ENCODE measurements around the gene MLKL. TPM values are rescaled to one million over a fixed set of nuclear protein-coding genes. Genes with fewer than 3 reads are reported as not detected.

Gene MLKL
- 10 to 100 TPM; 25.6 to 35.6 TPM for total RNA-seq

DNA sequence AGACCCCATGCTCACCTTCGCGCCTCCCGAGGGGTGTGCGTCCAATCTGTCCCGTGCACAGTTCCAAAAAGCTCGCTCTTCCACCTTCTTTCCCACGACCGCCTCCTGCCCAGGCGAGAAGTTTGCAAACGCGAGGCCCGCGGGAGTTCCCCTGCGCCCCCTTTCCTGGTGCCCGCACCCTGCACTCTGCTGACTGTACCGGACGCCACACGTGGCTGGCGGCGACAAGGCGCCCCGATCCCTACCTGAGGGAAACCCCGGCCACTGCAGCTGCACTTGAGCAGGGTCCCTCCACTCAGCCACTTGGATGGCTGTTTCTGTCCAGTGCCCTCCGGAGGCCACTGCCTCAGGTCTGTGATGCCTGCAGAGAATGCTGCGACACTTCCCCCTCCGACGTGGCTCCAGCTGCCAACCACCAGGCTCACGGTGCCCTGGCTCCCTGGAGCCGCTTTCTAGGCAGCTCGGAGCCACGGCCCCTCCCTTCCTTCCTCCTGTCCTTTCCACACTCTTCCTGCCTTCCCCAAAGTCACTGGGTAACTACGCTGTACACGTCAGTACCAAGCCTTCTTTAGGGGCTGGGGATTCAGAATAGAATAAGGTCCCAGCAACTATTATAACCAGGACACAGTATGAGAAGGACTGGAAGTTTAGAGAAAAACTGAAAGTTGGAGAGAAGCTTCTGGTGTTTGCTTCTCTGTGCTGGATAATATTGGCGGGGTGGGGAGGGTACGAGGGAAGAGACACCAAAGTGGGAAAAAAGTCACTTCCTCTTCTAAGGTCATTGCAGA is at the start of gene MLKL:
TSS of gene MLKL (minus strand) at position 425 of the 788 bp plus-strand sequence. CDS start 5,105 bp downstream, outside the sequence.
- H3K9me3 Mint-ChIP-seq, result no peaks in the 10 kb centered on the region
- H3K27ac Mint-ChIP-seq, result peak within 1 kb of the TSS; percentile 97

DNA sequence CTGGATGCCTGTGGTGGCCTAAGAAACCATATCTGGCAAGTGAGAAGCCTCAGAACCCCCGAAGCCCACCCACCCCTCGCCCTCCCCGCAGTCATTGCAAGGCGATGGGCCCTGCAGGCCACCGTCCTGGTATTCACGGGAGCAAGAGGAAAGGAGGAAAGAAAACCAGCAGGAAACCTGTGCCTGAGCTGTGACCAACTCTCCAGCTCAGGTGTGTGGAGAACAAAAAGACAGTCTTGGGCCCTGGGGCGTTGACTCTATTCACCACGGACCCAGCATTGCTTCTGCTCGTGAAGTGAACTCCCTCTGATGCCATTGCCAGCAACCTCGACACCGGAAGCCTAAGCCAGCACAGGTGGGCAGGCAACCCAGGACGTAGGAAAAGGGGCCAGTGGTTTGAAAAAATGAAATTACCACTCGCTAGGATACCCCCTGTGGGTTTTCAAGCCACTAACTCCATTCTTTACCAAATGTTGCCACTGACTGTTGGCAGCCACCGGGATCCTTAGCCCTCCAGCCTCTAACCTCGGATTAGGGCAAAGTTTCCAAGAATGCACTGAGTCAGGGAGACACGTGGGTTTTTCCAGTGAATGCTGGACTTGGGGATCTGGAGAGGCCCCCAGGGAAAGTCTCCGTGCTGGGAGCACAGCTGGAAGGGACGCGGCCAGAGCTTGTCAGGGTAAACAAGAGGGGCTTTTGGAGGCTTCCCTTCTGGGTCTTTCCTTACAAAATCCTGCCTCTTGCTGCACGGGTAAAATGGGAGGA is 48.8 kb upstream of the MLKL start:
- Mint-ChIP-seq H3K36me3 (ENCODE audit: low read depth) (no peaks in the 10 kb centered on the region), H3K9me3 (no peaks in the 10 kb centered on the region), H3K4me3 (no peak overlapping the region), H3K27me3 (peaks cover 18% of the 10 kb centered on the region), H3K4me1 (no peaks in the 10 kb centered on the region), H3K27ac (no peak overlapping the region)
- ATAC-seq (replicated peaks), result no peak

More for the DNA sequence above, at the start of gene MLKL:
- peak within 1 kb of the TSS; percentile 96 for H3K4me3 Mint-ChIP-seq
- H3K4me1 Mint-ChIP-seq, result peaks cover 32% of the 10 kb centered on the region
- H3K36me3 Mint-ChIP-seq (ENCODE audit: low read depth), result peaks cover 32% of the 10 kb centered on the region
- no peaks in the 10 kb centered on the region for H3K27me3 Mint-ChIP-seq
- ATAC-seq (replicated peaks), result peak; percentile 66

DNA sequence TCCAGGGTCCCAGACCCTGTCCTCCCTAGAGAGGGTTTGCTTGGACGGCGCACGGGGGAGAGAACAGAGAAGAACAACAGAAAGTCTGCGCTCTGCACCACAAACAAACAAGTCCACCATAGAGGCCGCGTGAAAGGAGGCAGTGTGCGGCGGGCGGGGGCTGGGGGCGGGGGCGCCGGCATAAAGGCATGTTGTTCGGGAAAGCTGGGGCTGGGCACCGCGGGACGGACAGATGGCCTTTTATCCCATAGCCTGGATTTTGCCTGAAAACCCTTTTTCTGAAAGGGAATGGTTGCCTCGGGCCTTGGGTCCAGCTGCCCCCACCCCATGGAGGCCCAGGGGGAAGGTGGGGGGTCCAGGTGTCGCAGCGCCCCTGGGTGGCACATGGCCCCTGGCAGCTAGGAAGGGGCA is 48.0 kb upstream of the MLKL start:
- Mint-ChIP-seq H3K36me3 (ENCODE audit: low read depth) (no peaks in the 10 kb centered on the region), H3K27ac (no peak overlapping the region), H3K27me3 (peaks cover 15% of the 10 kb centered on the region), H3K4me3 (no peak overlapping the region), H3K9me3 (no peaks in the 10 kb centered on the region), H3K4me1 (no peaks in the 10 kb centered on the region)
- no peak for ATAC-seq (replicated peaks)

- H3K27me3 Mint-ChIP-seq, result peaks cover 11% of the 10 kb centered on the region
- H3K9me3 Mint-ChIP-seq, result no peaks in the 10 kb centered on the region
- H3K4me3 Mint-ChIP-seq, result no peak overlapping the region
- no peak overlapping the region for H3K27ac Mint-ChIP-seq
- no peak for ATAC-seq (replicated peaks)
- no peaks in the 10 kb centered on the region for H3K4me1 Mint-ChIP-seq
- H3K36me3 Mint-ChIP-seq (ENCODE audit: low read depth), result no peaks in the 10 kb centered on the region
These were observed 47.3 kb upstream of the MLKL start for GRCh38 chr16:74747716-74748615.

GRCh38 chr16:74745926-74746325 is 45.3 kb upstream of the MLKL start:
- H3K4me3 Mint-ChIP-seq, result no peak overlapping the region
- no peaks in the 10 kb centered on the region for H3K9me3 Mint-ChIP-seq
- ATAC-seq (replicated peaks), result no peak
- no peaks in the 10 kb centered on the region for H3K4me1 Mint-ChIP-seq
- no peaks in the 10 kb centered on the region for H3K36me3 Mint-ChIP-seq (ENCODE audit: low read depth)
- H3K27ac Mint-ChIP-seq, result no peak overlapping the region
- no peaks in the 10 kb centered on the region for H3K27me3 Mint-ChIP-seq

- no peak overlapping the region for H3K4me3 Mint-ChIP-seq
These were observed 44.5 kb upstream of the MLKL start for GRCh38 chr16:74745109-74745615.

GRCh38 chr16:74744566-74744965 is 43.9 kb upstream of the MLKL start:
- no peak for ATAC-seq (replicated peaks)
- H3K36me3 Mint-ChIP-seq (ENCODE audit: low read depth), result no peaks in the 10 kb centered on the region
- H3K9me3 Mint-ChIP-seq, result no peaks in the 10 kb centered on the region
- peaks cover 4% of the 10 kb centered on the region for H3K27me3 Mint-ChIP-seq
- H3K4me3 Mint-ChIP-seq, result no peak overlapping the region
- no peak overlapping the region for H3K27ac Mint-ChIP-seq
- no peaks in the 10 kb centered on the region for H3K4me1 Mint-ChIP-seq

More at GRCh38 chr16:74745109-74745615, 44.5 kb upstream of the MLKL start:
- no peak for ATAC-seq (replicated peaks)
- H3K36me3 Mint-ChIP-seq (ENCODE audit: low read depth), result no peaks in the 10 kb centered on the region
- no peaks in the 10 kb centered on the region for H3K4me1 Mint-ChIP-seq
- H3K9me3 Mint-ChIP-seq, result no peaks in the 10 kb centered on the region
- no peak overlapping the region for H3K27ac Mint-ChIP-seq
- H3K27me3 Mint-ChIP-seq, result no peaks in the 10 kb centered on the region

GRCh38 chr16:74743668-74744299 is 43.1 kb upstream of the MLKL start:
- H3K36me3 Mint-ChIP-seq (ENCODE audit: low read depth), result no peaks in the 10 kb centered on the region
- H3K4me1 Mint-ChIP-seq, result no peaks in the 10 kb centered on the region
- H3K27ac Mint-ChIP-seq, result no peak overlapping the region
- peaks cover 4% of the 10 kb centered on the region for H3K27me3 Mint-ChIP-seq
- ATAC-seq (replicated peaks), result no peak
- no peaks in the 10 kb centered on the region for H3K9me3 Mint-ChIP-seq
- no peak overlapping the region for H3K4me3 Mint-ChIP-seq

- Mint-ChIP-seq H3K9me3 (no peaks in the 10 kb centered on the region), H3K4me1 (no peaks in the 10 kb centered on the region), H3K27me3 (peaks cover 4% of the 10 kb centered on the region), H3K27ac (no peak overlapping the region), H3K36me3 (ENCODE audit: low read depth) (no peaks in the 10 kb centered on the region), H3K4me3 (no peak overlapping the region)
- ATAC-seq (replicated peaks), result no peak
These were observed 42.5 kb upstream of the MLKL start for GRCh38 chr16:74743045-74743667.

DNA sequence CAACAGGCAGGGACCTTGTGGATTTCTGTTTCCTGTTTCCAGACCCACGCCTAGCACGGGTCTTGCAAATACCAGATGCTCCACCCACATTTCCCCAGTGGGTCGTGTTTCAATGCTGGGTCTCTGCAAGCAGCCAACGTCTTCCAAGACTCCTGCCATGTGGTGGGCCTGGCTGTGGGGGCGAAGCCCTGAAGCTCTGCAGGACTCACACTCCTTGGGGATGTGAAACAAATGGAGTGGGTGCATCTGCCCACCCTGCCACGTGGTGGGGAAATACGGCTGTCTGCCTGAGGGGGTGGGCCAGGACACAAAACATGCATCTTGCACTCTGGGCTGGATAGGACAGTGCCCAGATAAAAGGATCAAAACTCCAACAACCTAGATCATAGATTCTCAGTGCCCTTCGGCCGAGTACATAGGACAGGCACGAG is 41.4 kb upstream of the MLKL start:
- Mint-ChIP-seq H3K4me3 (no peak overlapping the region), H3K4me1 (no peaks in the 10 kb centered on the region), H3K27ac (no peak overlapping the region), H3K36me3 (ENCODE audit: low read depth) (no peaks in the 10 kb centered on the region), H3K9me3 (no peaks in the 10 kb centered on the region), H3K27me3 (peaks cover 4% of the 10 kb centered on the region)
- no peak for ATAC-seq (replicated peaks)

DNA sequence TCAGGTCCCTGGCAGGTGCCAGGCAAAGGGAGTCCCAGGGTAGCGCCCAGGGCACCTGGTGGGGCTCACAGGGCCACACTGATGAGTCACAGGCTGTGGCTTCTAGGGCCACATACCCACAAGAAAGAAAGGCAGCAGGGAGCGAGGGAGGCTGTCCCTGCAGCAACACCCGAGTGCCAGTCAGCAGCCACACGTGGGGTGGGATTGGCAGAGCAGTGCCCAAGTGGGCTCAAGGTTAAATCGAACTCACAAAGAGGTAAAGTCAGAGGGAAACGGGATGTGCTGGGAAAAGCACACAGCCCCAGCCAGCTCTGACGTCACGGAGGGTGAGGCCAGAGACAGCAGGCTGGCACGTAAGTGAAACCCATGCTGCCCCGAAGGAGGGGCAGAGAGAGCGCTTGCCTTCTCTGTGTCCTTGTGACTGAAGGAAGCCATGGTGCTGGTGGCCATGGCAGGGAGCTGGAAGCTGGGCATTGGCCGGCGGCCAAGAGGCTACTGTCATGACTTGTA is 40.2 kb upstream of the MLKL start:
- Mint-ChIP-seq H3K27ac (no peak overlapping the region), H3K4me3 (no peak overlapping the region), H3K4me1 (no peaks in the 10 kb centered on the region), H3K36me3 (ENCODE audit: low read depth) (no peaks in the 10 kb centered on the region), H3K27me3 (peaks cover 4% of the 10 kb centered on the region), H3K9me3 (no peaks in the 10 kb centered on the region)
- no peak for ATAC-seq (replicated peaks)

DNA sequence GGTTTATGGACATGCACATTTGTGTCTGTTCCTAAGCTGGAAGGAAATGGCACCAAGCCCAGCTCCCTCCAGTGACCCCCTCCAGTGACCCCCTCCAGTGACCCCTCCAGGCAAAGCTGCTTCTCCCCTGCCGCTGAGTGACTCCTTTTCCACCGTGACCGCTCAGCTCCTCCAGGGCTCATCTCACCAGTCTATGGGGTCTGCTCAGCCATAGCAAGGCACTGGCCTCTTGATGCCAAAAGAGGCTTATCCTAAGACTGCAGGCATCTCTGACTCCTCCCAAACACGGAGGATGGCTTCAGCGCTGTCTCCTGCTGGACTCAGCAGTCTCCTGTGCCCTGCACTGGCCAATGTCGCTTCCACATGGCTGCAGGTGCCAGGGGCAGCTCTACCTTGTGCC is 38.6 kb upstream of the MLKL start:
- H3K27me3 Mint-ChIP-seq, result peaks cover 4% of the 10 kb centered on the region
- H3K27ac Mint-ChIP-seq, result no peak overlapping the region
- no peak overlapping the region for H3K4me3 Mint-ChIP-seq
- H3K4me1 Mint-ChIP-seq, result no peaks in the 10 kb centered on the region
- no peaks in the 10 kb centered on the region for H3K36me3 Mint-ChIP-seq (ENCODE audit: low read depth)
- no peaks in the 10 kb centered on the region for H3K9me3 Mint-ChIP-seq
- ATAC-seq (replicated peaks), result no peak

- no peak for ATAC-seq (replicated peaks)
- no peak overlapping the region for H3K27ac Mint-ChIP-seq
- no peaks in the 10 kb centered on the region for H3K36me3 Mint-ChIP-seq (ENCODE audit: low read depth)
- H3K27me3 Mint-ChIP-seq, result peaks cover 4% of the 10 kb centered on the region
- no peaks in the 10 kb centered on the region for H3K4me1 Mint-ChIP-seq
- no peaks in the 10 kb centered on the region for H3K9me3 Mint-ChIP-seq
- H3K4me3 Mint-ChIP-seq, result no peak overlapping the region
These were observed 38.2 kb upstream of the MLKL start for GRCh38 chr16:74738816-74739215.

Measured in activated T-helper 17 cell treated with anti-CD3 and anti-CD28 coated beads, Interleukin-2, amount 50 U/mL, for 72 hours (primary cell).